HAP-1 (cell line): Measurements from ENCODE around the gene PCNX2.

ENCODE experiments used
- DNase-seq, 2 experiments: peaks; one replicate each; pipeline ENCODE4 v3.0.0-alpha.2; 2016 to 2020; ENCODE audit warnings: low spot score in 2 of 2
- H3K27me3 ChIP-seq: fragments of 250-450 bp; sonication (Bioruptor Pico); 2 replicates; pipeline ENCODE4 v1.5.1; 2020; ENCODE audit warnings: low read depth, mild to moderate bottlenecking, moderate library complexity
- H3K36me3 ChIP-seq: fragments of 250-450 bp; sonication (Bioruptor Pico); replicated peaks from 2 replicates; pipeline ENCODE4 v1.5.1; 2020; ENCODE audit warnings: mild to moderate bottlenecking
- H3K4me1 ChIP-seq: fragments of 250-450 bp; sonication (Bioruptor Pico); 2 replicates; pipeline ENCODE4 v1.5.1; 2020; ENCODE audit warnings: mild to moderate bottlenecking
- H3K4me3 ChIP-seq: fragments of 250-450 bp; sonication (Bioruptor Pico); 2 replicates; pipeline ENCODE4 v1.5.1; 2020; ENCODE audit warnings: mild to moderate bottlenecking, moderate library complexity
- H3K9me3 ChIP-seq: fragments of 250-450 bp; sonication (Bioruptor Pico); 2 replicates; pipeline ENCODE4 v1.5.1; 2020; ENCODE audit warnings: mild to moderate bottlenecking, moderate library complexity
- in situ Hi-C: fragments of 300-500 bp; cut with MboI; formaldehyde crosslinking; loops from 3 replicates; pipeline ENCODE4 v1.14.3; 2020; ENCODE audit warnings: low sequenced_read_pairs, inconsistent platforms, mixed read lengths

The PCNX2 gene, protein sequence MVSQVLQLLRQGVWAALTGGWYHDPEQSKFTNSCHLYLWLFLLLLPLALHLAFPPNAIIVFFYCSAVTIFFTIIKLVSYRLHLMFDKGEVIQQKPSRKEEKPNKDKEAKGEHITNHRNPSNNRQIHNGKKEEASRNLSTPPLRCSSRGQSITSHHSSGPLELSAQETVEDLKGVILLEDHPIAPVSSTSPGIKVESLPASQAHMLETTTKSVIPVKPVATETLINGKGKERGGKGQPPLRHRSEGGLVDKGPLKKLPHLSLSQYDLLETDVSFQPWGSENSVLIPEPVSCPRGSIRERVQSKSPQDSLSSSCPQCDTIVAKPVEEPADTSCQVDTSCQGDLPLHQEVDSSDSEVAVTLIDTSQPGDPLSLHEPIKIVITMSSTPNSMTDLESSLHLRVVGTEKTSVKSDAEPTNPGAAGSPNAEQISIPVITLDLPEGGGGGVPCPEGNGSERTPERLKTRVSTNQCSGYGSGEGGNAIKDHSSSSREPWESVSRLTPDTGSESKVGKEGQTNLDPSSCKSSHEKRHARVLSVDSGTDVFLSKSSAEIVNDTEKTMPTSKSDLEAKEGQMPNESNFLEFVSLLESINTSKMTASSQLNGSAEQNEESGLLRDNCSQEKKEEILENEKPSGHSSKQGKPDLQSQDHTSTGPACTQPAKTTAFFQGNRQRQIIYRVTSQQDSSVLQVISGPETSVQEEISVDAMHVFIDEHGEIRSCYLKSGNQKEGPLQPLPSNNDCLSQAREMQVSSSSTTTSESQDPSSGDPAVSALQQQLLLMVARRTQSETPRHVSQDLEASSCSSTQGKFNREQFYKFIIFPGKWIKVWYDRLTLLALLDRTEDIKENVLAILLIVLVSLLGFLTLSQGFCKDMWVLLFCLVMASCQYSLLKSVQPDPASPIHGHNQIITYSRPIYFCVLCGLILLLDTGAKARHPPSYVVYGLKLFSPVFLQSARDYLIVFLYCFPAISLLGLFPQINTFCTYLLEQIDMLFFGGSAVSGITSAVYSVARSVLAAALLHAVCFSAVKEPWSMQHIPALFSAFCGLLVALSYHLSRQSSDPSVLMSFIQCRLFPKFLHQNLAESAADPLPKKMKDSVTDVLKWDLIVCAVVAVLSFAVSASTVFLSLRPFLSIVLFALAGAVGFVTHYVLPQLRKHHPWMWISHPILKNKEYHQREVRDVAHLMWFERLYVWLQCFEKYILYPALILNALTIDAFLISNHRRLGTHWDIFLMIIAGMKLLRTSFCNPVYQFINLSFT (N-terminal part only)

GRCh38 chr1:233295237-233295974 lies at the start of gene PCNX2:
Gene PCNX2 (minus strand): TSS chr1:233295725. CDS start chr1:233295478, 247 bp downstream.
- no peaks in the 10 kb centered on the region for H3K36me3 ChIP-seq
- peak; percentile 65 to 79 for DNase-seq
- H3K4me1 ChIP-seq: peaks cover 12% of the 10 kb centered on the region; the same call in 1 of the 2 replicates
- in situ Hi-C loops: no loop called here
- peak within 1 kb of the TSS; percentile 50 for H3K4me3 ChIP-seq
- no peaks in the 10 kb centered on the region for H3K27me3 ChIP-seq
- no peaks in the 10 kb centered on the region for H3K9me3 ChIP-seq

GRCh38 chr1:233343262-233343661 lies 47.7 kb upstream of the PCNX2 start:
- DNase-seq: no peak
- Histone ChIP-seq H3K36me3 (peaks cover 6% of the 10 kb centered on the region), H3K27me3 (no peaks in the 10 kb centered on the region), H3K4me3 (no peak overlapping the region), H3K4me1 (peaks cover 13% of the 10 kb centered on the region), H3K9me3 (no peaks in the 10 kb centered on the region)
- in situ Hi-C loops: no loop called here

GRCh38 chr1:233342086-233342485 lies 46.6 kb upstream of the PCNX2 start:
- in situ Hi-C loops: no loop called here
- H3K9me3 ChIP-seq: no peaks in the 10 kb centered on the region
- peaks cover 1% of the 10 kb centered on the region for H3K36me3 ChIP-seq
- DNase-seq: no peak
- no peak overlapping the region for H3K4me3 ChIP-seq
- H3K4me1 ChIP-seq: peaks cover 20% of the 10 kb centered on the region
- no peaks in the 10 kb centered on the region for H3K27me3 ChIP-seq

GRCh38 chr1:233340966-233341516 lies 45.5 kb upstream of the PCNX2 start:
- Histone ChIP-seq H3K4me1 (peaks cover 25% of the 10 kb centered on the region), H3K9me3 (no peaks in the 10 kb centered on the region), H3K27me3 (no peaks in the 10 kb centered on the region), H3K4me3 (no peak overlapping the region), H3K36me3 (no peaks in the 10 kb centered on the region)
- no peak for DNase-seq
- in situ Hi-C loops: no loop called here

DNA sequence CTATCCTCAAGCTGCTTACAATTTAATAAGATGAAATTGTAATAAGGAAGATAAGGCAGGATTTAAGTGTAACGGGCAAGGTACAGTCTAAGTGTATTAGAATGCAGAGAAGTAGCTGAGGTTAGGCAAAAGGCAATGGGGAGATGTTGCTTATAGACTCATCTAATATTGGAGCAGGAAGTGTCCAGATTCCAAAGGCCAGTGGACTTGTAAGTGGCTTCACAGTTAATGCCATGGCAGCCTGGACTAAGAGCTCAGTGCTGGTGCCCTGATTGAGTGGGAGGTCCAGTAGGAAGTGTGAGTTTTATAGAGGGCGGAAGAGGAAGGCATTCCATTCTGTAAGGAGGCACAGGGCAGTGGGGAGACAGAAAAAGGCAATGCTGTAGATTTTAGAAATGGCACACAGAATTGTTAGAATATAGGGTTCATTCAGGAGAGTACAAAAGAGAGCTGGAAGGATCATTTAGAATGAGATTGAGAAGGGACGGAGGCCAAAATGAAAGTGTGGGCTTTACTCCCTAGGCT lies 44.6 kb upstream of the PCNX2 start:
- in situ Hi-C loops: no loop called here
- Histone ChIP-seq H3K4me3 (no peak overlapping the region), H3K27me3 (no peaks in the 10 kb centered on the region), H3K9me3 (no peaks in the 10 kb centered on the region), H3K36me3 (no peaks in the 10 kb centered on the region), H3K4me1 (peaks cover 25% of the 10 kb centered on the region)
- no peak for DNase-seq

DNA sequence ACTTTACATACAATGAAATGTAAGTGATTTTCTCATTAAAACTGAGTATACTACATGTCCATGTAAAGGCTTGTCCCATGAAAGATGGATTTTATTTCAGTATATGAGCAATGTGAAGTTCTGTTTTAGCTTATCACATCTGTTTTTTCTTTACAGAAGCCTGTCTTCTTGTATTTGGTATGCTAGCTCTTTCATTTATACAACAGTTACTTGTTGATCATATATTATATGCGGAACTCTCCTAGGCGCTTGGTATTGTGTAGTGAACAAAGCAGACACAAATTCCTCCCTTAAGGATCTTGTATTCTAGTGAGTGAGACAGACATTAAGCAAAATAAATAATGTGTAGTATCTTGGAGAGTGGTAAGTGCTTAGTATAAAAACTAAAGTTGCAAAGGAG lies 42.6 kb upstream of the PCNX2 start:
- no peaks in the 10 kb centered on the region for H3K27me3 ChIP-seq
- in situ Hi-C loops: no loop called here
- H3K9me3 ChIP-seq: no peaks in the 10 kb centered on the region
- DNase-seq: no peak
- H3K4me1 ChIP-seq: peaks cover 25% of the 10 kb centered on the region
- no peaks in the 10 kb centered on the region for H3K36me3 ChIP-seq
- H3K4me3 ChIP-seq: no peak overlapping the region

GRCh38 chr1:233337505-233337904 lies 42.0 kb upstream of the PCNX2 start:
- no peak overlapping the region for H3K4me3 ChIP-seq
- in situ Hi-C loops: no loop called here
- DNase-seq: no peak
- no peaks in the 10 kb centered on the region for H3K36me3 ChIP-seq
- H3K4me1 ChIP-seq: peaks cover 25% of the 10 kb centered on the region
- no peaks in the 10 kb centered on the region for H3K27me3 ChIP-seq
- no peaks in the 10 kb centered on the region for H3K9me3 ChIP-seq

- in situ Hi-C loops: no loop called here
Observed at GRCh38 chr1:233336554-233337456, 41.3 kb upstream of the PCNX2 start.

DNA sequence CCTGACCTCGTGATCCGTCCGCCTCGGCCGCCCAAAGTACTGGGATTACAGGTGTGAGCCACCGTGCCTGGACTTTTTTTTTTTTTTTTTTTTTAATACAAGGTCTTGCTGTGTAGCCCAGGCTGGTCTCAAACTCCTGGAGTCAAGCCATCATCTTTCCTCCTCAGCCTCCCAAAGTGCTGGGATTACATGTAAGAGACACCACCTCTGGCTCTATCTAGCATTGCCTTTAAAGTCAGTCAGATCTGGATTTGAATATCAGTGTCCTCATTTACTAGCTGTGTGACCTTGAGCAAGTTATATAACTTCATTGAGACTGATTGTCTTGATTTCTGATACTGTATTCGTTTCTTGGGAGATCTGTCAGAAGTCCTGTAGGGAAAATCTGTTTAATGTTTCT lies 38.6 kb upstream of the PCNX2 start:
- H3K36me3 ChIP-seq: no peaks in the 10 kb centered on the region
- no peak for DNase-seq
- peaks cover 38% of the 10 kb centered on the region for H3K4me1 ChIP-seq
- in situ Hi-C loops: no loop called here
- H3K27me3 ChIP-seq: no peaks in the 10 kb centered on the region
- no peak overlapping the region for H3K4me3 ChIP-seq
- no peaks in the 10 kb centered on the region for H3K9me3 ChIP-seq

More at GRCh38 chr1:233336554-233337456, 41.3 kb upstream of the PCNX2 start:
- H3K4me3 ChIP-seq: no peak overlapping the region
- no peak for DNase-seq
- no peaks in the 10 kb centered on the region for H3K9me3 ChIP-seq
- H3K27me3 ChIP-seq: no peaks in the 10 kb centered on the region
- no peaks in the 10 kb centered on the region for H3K36me3 ChIP-seq
- peaks cover 25% of the 10 kb centered on the region for H3K4me1 ChIP-seq

GRCh38 chr1:233333086-233333485 lies 37.6 kb upstream of the PCNX2 start:
- in situ Hi-C loops: no loop called here
- no peak for DNase-seq
- H3K36me3 ChIP-seq: no peaks in the 10 kb centered on the region
- H3K27me3 ChIP-seq: no peaks in the 10 kb centered on the region
- no peaks in the 10 kb centered on the region for H3K9me3 ChIP-seq
- H3K4me3 ChIP-seq: no peak overlapping the region
- H3K4me1 ChIP-seq: peaks cover 29% of the 10 kb centered on the region

GRCh38 chr1:233331676-233332519 lies 36.4 kb upstream of the PCNX2 start:
- no peak for DNase-seq
- in situ Hi-C loops: no loop called here
- no peak overlapping the region for H3K4me3 ChIP-seq

More at GRCh38 chr1:233331676-233332519, 36.4 kb upstream of the PCNX2 start:
- H3K9me3 ChIP-seq: no peaks in the 10 kb centered on the region
- H3K4me1 ChIP-seq: peaks cover 24% of the 10 kb centered on the region
- no peaks in the 10 kb centered on the region for H3K27me3 ChIP-seq
- H3K36me3 ChIP-seq: no peaks in the 10 kb centered on the region
